SU-DHL-6 (cell line): ENCODE measurements around the gene AQP1.

Experiments
- EZH2phosphoT487 ChIP-seq: fragments of 200-600 bp; sonication (generic), shearing (Covaris generic); conservative IDR thresholded peaks from 2 replicates; pipeline ENCODE4 v1.6.1; 2018; ENCODE audit warnings: mild to moderate bottlenecking, antibody characterized with exemption, low read length, moderate library complexity, mixed read lengths
- TF ChIP-seq, protein P1 (sequence below): fragments of 200-600 bp; sonication (generic); IDR thresholded peaks from one replicate; pipeline ENCODE4 v1.5.1; 2017; ENCODE audit warnings: antibody characterized with exemption, mild to moderate bottlenecking, low read length, moderate library complexity; ENCODE audit not compliant: insufficient read depth, poor library complexity, severe bottlenecking

DNA sequence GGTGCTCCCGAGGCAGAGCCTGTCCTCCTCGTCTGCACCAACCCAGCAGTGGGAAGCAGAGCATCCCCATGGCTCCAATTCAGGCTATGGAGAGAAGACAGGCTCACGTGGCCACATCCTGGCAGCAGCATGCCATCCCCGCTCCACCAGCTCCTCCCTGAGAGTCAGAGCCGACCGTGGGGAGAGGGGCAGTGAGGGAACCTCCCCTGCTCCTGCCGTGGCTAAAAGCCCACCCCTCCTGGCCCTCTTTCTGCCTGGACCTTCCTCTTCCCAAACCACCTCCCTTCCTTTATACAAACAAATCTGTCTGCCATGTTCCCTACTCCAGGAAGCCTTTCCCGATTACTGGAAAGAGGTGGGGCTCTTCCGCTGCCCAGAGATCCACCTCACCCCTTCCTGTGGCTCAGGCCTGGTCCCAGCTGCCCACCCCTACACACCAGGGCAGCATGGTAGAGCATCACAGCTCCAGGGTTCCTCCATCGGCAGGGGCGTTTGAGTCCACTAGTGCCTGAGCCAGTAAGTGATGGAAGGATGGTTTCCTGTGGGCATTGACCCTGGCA, 10.8 kb upstream of the AQP1 start:
- TF ChIP-seq, protein P1, sequence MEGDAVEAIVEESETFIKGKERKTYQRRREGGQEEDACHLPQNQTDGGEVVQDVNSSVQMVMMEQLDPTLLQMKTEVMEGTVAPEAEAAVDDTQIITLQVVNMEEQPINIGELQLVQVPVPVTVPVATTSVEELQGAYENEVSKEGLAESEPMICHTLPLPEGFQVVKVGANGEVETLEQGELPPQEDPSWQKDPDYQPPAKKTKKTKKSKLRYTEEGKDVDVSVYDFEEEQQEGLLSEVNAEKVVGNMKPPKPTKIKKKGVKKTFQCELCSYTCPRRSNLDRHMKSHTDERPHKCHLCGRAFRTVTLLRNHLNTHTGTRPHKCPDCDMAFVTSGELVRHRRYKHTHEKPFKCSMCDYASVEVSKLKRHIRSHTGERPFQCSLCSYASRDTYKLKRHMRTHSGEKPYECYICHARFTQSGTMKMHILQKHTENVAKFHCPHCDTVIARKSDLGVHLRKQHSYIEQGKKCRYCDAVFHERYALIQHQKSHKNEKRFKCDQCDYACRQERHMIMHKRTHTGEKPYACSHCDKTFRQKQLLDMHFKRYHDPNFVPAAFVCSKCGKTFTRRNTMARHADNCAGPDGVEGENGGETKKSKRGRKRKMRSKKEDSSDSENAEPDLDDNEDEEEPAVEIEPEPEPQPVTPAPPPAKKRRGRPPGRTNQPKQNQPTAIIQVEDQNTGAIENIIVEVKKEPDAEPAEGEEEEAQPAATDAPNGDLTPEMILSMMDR: no peak
- TF ChIP-seq EZH2phosphoT487: no peak
